ENCODE measurements around the gene RAB8A.
"Not testable (repeated sequence)": the region's sequence is repeated elsewhere in the genome, so short reads cannot be mapped to it uniquely, and the experiment has no call there.

RAB8A gene

GRCh38 chr19:16175954-16176353 lies 64.3 kb downstream of the RAB8A start:
- no peak for ATAC-seq (replicated peaks)
- Mint-ChIP-seq H3K36me3 (no peaks in the 10 kb centered on the region), H3K9me3 (no peaks in the 10 kb centered on the region), H3K4me3 (no peak overlapping the region), H3K27ac (no peak overlapping the region), H3K4me1 (peaks cover 22 to 37% of the 10 kb centered on the region in 2 donors), H3K27me3 (no peaks in the 10 kb centered on the region)
- DNase-seq: no peak

GRCh38 chr19:16178866-16179265 lies 67.2 kb downstream of the RAB8A start:
- not testable (repeated sequence) for H3K9me3 Mint-ChIP-seq, DNase-seq, H3K27me3 Mint-ChIP-seq, H3K36me3 Mint-ChIP-seq
- ATAC-seq (replicated peaks): peak; percentile 59
- peak overlapping the region; percentile 33 for H3K27ac Mint-ChIP-seq
- peak overlapping the region in 1 of 2 donors; percentile 5 for H3K4me3 Mint-ChIP-seq
- peaks cover 6 to 20% of the 10 kb centered on the region in 2 donors for H3K4me1 Mint-ChIP-seq

GRCh38 chr19:16180611-16181010 lies 68.9 kb downstream of the RAB8A start:
- H3K4me1 Mint-ChIP-seq: peaks cover 6 to 29% of the 10 kb centered on the region in 2 donors
- peaks cover 4% of the 10 kb centered on the region in 2 donors for H3K36me3 Mint-ChIP-seq
- DNase-seq (no peak), ATAC-seq (replicated peaks) (no peak)
- no peaks in the 10 kb centered on the region for H3K9me3 Mint-ChIP-seq
- H3K27me3 Mint-ChIP-seq: no peaks in the 10 kb centered on the region
- no peak overlapping the region for H3K27ac Mint-ChIP-seq
- H3K4me3 Mint-ChIP-seq: no peak overlapping the region
